KG1 (cell line): ENCODE data around the gene HAL.
A peak's percentile ranks its signal among the peaks of the same experiment; 100 is the strongest.

Source experiments
- DNase-seq: peaks from one replicate; lab custom pipeline; 2025; lab: John Stamatoyannopoulos, UW

The HAL gene

DNA sequence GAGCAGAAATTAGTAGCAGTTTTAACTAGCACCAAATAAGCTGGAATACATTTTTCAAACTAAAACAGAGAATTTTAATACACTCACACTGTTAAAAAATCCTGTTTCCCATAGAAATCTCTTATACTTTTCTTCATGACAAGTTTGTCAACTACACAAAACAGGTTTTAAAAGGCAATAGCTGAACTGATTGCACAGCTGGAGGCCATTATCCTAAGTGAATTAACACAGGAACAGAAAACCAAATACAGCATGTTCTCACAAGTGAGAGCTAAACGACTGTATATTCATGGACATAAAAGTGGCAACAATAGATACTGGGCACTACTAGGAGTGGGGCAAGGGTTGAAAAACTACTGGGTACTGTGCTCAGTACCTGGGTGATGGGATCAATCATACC is 11.6 kb upstream of the HAL start:
- no peak for DNase-seq

DNA sequence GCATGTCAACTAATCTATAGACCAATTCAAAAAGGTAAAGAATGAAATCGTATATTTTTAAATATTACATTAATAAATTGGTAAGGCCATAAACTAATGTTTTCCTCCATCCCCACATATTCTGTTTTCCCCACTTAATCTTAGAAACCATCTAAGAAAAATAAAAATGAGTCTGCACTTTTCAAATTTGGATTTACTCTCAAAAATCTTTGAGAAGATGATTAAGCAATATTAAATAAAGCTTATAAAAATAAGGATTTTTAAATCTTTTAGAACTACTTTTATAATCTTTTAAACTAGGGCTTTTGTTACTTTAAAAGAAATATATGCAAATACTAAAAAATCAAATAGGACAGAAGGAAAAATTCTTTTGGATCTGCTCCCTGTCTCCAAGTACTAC is 10.6 kb upstream of the HAL start:
- DNase-seq: no peak

DNA sequence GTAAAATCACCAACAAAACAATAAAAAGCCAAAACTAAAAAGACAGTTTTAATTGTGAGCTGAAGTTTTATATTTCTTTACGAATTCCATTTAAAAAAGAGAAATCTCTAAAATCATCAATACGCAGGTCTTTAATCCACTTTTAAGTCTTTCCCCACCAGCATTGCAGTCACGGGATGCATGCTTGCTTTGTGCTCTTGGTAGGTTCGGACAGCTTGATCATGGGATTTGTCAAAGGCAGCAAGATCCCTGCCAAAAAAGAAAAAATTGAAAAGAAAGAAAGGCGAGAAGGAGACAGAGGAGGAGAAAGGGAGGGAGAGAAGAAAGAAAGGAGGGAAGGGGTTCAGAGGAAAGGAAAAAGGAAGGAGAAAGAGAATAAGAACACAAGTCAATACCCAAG is 4.7 kb upstream of the HAL start:
- DNase-seq: no peak

DNA sequence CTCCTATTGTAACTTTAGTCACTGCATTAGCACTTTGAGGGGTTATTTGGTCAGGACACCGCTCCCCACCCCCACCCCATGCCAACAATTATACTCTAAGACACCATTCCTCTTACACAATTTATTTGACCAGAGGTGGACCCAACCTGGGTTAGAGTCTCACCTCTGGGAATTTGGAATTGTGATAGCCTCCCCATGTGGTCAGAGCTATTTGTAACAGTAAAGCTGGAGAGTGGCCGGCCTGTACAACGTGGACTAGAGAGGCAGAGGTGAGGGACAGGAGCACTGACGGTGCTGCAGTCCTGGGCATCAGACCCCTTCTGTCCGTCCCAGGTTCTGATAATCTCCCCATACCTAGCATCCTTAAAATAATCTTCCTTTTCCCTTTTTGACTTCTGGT is 3.3 kb upstream of the HAL start:
- no peak for DNase-seq

DNA sequence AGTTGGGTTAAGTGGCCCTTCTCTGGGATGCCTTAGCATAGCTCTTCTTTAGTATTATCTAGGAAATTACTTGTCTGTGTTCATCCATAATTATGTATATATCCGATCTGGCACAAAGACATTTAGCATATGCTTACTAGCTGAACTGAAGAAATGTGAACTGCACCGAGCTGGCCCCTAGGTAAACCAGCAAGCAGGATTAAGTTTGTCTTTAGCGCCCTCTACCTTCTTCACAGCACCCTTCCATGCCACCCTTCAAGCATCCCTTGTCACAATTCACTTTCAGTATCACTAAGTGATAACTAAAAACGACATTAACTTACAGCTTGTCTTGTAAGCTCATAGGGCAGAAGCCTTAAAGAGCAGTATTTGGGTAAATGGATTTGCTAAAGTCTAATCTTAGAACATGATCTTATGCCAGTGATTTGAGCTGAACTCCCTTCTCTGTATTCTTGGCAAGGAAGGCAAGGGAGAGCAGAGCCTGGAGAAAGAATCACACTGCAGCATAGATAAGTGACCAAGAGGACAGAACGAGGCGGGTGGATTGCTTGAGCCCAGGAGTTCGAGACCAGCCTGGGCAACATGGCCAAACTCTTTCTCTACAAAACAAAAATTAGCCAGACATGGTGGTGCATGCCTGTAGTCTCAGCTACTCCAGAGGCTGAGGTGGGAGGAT is 2.6 kb upstream of the HAL start:
- DNase-seq: peak; percentile 25

DNA sequence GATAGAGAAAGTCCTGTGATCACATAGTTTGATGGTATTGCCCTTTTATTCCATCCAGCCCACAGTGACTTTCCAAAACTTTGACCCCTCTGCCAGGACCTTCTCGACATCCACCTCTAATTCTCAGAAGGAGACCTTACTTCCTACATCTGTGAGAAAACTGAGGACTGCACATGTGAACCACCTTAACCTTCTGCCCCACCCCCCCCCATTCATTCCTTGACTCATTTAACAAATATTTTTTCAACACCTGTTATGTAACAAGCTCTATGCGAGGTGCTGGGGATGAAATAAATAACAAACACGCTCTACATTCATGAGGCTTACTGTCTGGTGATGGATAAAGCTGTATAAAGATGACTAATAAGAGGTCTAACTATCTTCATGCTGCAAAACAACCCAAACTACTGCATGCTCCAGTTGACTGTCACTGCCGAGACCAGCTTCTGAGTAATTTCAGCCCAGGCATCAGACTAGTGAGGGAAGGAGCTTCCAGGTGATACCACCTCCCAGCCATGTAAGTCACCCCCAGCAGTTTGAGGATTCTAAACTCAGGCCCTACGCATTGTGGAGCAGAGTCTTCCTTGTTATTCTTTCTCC is 1.9 kb upstream of the HAL start:
- DNase-seq: no peak

DNA sequence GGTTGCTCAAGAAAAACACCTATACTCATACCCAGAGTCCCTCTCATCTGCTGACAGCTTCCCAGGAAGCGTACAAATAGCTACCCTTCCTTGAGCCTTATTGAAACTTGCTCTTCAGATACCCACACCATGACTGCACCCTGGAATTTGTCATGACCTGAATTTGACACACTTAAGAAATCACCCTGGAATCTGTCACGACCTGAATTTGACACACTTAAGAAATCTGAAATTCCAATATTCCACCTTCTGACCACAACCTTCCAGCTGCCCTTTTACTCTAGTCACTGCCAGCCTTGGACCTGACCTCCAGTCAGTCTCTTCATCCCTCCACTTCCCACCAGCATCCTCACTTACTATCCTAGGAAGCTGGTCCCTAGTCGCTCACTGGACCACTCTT is 1.1 kb upstream of the HAL start:
- no peak for DNase-seq

DNA sequence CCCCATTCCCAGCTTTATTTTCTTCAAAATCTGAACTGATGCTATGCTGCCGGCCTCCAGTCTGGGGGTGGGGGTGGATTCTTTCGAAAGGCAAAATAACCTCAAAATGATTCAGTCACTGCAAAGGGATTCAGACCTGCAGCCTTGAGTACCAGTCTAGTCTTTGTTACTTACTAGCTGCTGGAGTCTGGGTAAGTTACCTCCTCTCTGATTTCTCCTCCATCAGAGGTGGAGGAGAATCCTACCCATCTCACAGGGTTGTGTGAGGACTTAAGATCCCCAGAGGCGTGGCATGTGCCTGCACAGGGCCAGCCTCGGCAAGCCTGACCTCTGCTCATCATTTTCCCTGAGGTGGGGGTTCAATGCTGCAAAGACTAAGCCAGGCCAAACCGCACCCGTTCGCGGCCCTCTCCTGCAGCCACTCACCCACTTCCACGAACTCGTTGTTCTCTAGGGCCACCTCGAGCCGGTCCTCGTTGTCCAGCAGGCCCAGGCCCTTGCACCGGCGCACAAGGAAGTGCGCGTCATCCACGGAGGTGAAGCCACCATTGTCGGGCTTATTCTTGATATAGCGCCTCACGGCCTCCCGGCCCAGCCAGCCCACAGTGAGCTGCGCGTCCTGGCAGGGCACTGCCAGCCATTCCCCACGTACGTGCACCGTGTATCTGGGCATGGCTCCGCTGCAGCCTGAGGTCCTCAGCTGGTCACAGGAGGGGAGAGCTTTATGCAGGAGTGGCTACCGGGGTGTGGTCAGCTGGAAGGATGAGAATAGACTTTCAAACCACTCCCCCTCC is 709 bp downstream of the HAL start:
- no peak for DNase-seq

DNA sequence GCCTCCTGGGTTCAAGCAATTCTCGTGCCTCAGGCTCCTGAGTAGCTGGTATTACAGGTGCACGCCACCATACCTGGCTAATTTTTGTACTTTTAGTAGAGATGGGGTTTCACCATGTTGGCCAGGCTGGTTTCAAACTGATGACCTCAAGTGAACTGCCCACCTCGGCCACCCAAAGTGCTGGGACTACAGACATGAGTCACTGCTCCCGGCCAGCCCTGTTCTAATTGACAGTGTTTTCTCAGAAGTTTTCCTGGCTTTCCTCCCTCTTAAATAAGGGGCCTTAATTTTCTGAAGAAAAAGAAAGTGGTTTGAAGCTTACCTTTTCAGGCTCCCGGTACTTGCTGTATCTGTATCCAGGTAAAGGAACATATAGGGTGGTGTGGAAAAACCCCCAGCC is 1.7 kb downstream of the HAL start:
- no peak for DNase-seq

DNA sequence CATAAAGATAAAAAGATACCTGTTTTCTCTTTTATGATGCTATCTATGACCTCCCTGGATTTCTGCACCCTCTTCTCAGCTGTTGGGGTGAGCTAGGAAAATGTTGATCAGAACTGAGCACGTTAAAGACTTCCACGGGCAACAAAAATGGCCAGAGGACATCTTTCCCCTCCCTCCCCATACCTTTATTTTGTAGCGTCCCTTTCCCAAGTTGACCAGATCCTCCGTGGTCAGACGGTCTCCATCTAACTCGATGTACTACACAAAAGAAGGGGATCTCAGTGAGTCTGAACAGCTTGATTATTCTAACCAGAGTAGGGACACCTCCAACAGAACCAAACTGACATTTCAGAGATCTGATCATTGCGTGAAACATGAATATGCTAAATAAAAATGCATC is 2.2 kb downstream of the HAL start:
- DNase-seq: no peak

DNA sequence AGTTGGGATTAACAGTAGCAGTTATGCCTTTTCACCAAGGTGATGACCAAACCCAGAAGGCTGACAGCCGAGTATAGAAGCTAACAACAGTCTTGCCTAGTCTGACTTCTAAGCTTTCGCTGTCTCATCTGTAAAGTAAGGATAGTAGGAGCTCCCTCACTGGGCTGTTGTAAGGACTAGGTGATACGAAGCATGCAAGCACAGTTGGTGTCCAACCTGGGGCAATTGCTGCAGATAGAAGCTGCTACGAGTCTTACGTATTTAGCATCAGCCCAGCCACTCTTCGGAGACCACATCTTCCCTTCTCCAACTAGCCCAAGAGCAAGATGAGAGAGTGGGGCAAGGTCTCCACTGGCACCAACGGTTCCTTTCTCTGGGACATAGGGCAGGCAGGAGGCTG is 6.0 kb downstream of the HAL start:
- no peak for DNase-seq

DNA sequence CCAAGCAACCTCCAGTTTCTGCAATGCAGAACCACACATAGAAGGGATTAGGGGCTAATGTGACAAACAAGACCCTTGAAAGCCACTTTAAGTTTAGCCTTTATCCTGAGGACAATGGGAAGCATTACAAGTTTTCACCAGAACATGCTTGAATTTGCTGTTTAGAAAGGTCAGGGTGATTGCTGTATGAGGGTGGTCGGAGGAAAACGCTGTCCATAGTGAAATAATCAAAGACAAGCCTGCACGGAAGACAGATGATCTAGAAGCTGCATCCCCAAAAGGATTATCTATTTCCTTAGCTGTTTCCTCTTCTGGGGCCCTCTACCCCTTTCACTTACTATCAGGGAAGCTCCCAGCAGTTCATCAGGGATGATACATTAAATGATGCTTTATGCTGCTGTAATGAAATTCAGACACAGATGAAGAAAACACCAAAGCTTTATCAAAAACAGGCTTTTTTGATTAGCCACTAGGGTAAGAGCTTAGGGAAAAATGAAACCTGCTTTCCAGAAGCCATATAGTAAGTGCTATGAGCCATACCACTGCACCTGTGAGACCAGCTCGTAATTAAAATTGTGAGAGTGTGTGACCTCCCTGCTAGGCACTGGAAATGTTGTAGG is 6.5 kb downstream of the HAL start:
- DNase-seq: no peak

DNA sequence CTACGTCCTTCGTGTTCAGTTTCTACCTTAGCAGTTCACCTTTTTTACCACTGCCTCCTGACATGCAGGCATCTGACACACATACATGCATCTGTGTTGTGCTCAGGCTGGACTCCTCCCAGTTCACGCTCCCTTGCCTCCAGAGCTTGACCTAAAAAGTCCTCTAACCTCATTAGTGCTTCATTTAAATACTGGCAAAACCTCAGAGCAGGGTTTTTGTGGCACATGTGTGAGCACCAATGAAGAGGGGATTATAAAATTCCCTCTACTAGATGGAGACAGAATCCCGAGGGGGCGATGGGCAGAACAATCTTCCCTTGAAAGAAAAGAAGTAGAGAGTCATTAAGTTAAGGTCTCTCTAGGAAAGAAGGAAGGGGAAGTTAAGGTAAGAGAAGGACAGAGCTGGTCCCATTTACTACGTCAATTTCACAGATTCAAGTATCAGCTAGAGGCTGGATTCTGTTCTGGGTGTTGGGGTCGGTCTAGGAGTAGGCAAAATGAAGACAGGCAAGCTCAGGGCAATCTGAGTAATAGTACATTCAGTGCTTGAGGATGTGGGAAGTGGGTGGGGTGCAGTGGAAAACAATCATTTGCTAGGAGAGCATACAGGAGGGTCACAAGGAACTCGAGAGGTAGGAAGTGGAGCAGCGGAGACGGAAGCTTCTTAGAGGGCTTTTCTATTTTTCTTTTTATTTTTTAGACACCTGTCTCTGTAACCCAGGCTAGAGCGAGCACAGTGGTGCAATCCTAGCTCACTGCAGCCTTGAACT is 7.5 kb downstream of the HAL start:
- DNase-seq: no peak

DNA sequence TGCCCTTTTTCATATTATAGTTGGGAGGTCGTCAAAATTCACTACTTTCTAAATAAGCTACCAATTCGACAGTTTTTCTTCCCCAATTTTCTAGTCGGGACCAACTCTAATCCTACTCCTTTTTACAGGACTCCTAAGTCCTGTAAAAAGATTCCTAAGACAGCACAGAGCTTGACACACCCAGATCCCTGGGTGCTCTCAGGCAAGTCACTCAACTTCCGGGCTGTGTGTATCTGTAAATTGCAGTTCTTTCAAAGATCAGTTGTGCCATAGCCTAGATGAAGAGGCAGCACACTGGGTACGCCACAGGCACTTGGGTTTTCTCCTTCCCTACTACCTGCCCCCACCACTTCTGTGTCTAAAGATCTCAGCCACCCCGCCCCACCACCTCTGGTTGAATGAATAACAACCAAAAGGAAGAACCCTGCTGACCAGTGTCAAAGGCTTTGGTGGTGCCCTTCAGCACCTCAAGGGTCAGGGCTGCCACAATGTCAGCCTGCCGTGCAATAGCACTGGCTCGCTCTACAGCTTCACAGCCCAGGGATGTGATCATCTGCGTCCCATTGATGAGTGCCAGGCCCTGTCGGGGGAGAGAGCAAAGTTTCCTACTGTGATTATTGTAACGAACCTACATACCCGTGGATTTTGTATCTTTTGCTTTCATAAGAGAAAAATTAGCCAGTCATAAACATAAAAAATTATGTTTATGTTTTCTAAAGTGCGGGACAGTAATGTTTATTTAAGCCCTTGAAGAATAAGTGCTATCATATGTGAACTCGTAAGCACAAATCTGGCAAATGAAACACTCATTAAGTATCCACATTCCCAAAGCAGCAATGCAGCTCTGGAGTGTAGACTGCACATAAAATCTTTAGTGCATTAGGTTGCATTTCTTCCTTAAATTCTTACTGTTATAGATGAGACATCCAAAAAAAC is 9.2 kb downstream of the HAL start:
- DNase-seq: no peak

DNA sequence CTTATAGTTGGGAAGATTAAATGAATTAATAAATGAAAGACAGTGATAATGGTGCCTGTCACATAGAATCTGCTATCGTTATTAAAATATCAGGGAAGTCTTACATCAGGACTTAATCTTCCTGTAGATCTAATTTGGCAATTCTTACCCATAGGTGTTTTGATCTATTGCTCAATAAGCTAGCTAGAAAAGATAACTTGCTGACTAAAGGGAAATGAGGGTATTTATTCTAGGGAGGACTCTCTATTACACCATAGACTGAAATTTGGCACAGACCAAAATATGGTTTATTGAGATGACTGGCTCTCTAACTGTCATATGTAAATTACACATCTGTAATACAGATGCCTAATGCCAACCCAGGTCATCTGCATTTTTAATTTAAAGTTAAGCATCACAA is 11.5 kb downstream of the HAL start:
- no peak for DNase-seq

DNA sequence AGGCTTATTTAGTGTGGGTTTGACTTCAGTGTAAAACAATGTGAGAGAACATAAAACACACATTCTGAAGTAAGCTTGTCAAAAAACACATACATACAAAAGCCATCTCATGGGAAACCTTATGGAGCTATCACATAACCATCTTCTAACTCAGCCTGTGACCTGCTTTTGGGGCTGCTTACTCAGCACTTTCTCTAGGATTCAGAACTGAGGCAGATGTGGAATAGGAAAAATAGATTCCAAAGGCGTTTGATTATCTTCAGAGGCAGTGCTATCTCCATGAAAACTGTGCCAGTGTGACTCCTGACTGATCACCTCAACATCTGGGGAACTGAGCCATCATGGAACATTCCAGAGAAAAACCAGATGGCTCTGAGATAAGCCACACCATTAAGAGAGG is 13.5 kb downstream of the HAL start:
- DNase-seq: no peak

DNA sequence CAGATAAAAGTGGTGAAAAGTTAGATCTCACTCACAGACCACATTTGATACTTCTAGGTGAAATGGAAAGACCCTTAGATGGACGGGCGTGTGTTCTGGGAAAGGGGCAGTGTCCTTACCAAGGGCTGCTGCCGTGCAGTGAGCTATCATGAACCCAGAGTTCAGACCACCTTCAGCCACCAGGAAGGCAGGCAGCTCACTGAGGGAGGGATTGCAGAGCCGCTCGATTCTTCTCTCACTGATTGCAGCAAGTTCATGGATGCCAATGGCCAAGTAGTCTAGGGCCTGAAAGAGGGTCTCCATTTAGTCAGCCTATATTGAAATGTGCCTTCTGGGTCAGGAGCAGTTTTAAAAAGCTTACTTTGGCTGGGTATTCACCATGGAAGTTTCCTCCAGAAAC is 15.7 kb downstream of the HAL start:
- DNase-seq: no peak

DNA sequence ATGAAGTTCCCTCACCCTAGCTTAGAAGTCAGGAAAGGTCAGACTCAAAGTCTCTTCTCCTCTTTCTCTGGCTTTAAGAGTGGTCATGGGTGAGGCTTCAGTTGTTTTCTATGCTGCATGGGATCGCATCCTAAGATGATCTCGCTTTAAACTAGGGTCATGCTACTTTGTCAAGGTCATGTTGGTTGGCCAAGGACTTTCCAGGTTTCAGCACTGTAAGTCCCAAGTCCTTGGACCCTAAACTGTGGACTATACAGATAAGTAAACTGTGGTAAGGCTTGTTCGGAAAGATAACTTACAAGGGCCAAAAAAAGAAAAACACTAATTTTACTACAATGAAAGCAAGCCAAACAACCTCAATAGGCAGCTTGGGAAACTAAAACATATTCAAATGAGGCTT is 17.4 kb downstream of the HAL start:
- no peak for DNase-seq

DNA sequence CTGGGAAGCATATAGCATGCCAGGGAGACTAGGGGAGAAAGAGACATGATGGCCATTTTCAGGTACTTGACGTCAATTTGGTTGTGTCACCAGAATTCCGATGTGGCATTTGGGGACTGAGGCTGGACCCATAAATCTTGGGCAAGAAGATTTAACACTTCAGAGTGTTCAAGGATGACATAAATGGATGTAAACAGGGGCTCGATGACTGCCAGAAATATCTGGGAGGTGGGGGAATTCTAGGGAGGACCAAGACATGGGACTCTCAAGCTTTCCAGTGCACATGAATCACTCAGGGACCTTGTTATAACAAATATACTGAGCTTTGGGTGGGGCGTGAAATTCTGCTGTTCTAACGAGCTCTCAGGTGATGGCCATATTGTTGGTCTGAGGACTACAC is 17.8 kb downstream of the HAL start:
- DNase-seq: no peak

DNA sequence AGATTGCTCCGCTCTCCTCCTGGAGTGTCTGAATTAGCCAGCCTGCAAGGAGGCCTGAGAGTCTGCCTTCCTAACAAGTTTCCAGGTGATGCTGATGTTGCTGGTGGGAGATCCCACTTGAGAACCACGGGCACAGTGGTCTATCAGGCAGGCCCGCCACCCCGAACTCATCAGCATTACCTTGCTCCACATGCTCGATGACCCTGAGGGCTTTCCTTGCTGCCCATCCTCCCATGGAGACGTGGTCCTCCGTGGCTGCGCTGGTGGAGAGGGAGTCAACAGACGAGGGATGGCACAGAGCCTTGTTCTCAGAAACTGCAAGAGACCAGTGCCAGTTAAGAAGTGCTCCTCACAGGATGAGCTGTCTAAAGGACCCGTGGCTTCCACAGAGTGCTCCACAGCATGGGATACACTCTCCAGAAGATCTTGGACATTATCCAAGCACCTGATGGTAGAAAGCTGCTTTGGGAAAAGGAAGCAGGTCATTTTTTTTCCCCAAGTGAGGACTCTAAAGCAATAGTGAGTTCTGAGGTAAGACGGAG is 18.3 kb downstream of the HAL start:
- no peak for DNase-seq

DNA sequence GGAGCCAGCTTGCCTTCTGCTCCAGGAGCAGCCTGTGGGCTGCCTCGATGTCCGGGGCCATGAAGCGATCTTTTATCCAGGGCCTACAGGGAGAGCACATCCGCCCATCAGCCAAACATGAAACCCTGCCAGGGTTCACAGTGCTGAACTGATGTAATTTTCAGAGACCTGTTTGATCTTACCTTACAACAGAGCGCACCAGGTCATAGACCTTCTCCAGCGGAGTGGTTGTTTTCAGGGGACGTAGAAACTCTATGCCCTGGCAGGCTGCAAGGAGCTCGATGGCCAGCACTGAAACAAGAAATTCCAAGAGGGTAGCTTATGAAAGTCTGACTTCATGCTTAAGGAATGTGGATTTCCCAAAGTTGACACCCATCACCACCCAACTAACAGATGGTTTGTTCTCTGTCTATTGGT is 19.7 kb downstream of the HAL start:
- no peak for DNase-seq
